Activated T-helper 1 cell treated with anti-CD3 and anti-CD28 coated beads, Interleukin-12 subunit alpha, Interleukin-12 subunit beta, Interleukin-2, Interleukin-4 antibody, amounts not matched to agents 30 ng/mL and 10 ng/mL and 1 ng/mL, durations not matched to agents 14 hours and 24 hours and 36 hours (primary cell): ENCODE data around the gene VEZF1. TPM values are rescaled to one million over a fixed set of nuclear protein-coding genes. Genes with fewer than 3 reads are reported as not detected.
"Not testable (repeated sequence)": the region's sequence is repeated elsewhere in the genome, so short reads cannot be mapped to it uniquely, and the experiment has no call there.

Source experiments
- DNase-seq: peaks from one replicate; pipeline ENCODE4 v3.0.0; 2021; ENCODE audit warnings: low spot score
- H3K27ac Mint-ChIP-seq: one replicate; pipeline ENCODE4 v1.8.0; 2021; ENCODE audit warnings: mild to moderate bottlenecking, mixed read lengths
- H3K27me3 Mint-ChIP-seq: one replicate; pipeline ENCODE4 v1.8.0; 2022; ENCODE audit warnings: mild to moderate bottlenecking, moderate library complexity, mixed read lengths; ENCODE audit not compliant: insufficient read depth
- H3K36me3 Mint-ChIP-seq: one replicate; pipeline ENCODE4 v1.8.0; 2021; ENCODE audit warnings: low read depth, mixed read lengths
- H3K4me1 Mint-ChIP-seq: one replicate; pipeline ENCODE4 v1.8.0; 2021; ENCODE audit warnings: low read depth, mixed read lengths
- H3K4me3 Mint-ChIP-seq: one replicate; pipeline ENCODE4 v1.8.0; 2021; ENCODE audit warnings: mild to moderate bottlenecking, moderate library complexity, mixed read lengths
- H3K9me3 Mint-ChIP-seq: one replicate; pipeline ENCODE4 v1.8.0; 2021; ENCODE audit warnings: mixed read lengths
- intact Hi-C: fragments of 100-400 bp; cut with micrococcal nuclease; formaldehyde crosslinking; loops from one replicate; pipeline ENCODE4 v1.15.1; 2024
- total RNA-seq: library from RNA; stranded (reverse); gene quantifications from 2 replicates; pipeline ENCODE4 v1.2.3, GENCODE V29; 2022

VEZF1 gene
- total RNA-seq, 1 donor from 2014 or later: 41.2 TPM

GRCh38 chr17:57980522-57980921 lies 7.5 kb downstream of the VEZF1 start:
- H3K9me3 Mint-ChIP-seq: no peaks in the 10 kb centered on the region
- intact Hi-C loops: no loop called here

DNA sequence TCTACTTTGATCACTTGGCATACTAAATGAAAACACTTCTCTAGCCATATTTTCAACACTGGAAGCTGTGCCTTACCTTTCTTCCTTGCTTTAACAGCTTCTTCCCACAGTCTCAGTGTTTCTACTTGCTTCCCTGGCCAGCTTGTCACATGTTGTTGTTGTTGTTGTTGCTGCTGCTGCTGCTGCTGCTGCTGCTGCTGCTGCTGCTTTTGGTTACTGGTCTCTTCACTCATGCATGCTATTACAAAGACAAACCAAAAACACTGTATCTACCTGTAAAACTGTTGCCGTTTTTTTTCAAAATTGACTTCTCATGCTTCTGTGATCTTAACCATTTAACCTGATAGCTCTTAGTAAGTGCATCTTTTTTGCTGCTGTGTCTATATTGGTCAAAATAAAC lies 9.0 kb downstream of the VEZF1 start:
- H3K36me3 Mint-ChIP-seq: peaks cover 65% of the 10 kb centered on the region
- intact Hi-C loops: no loop called here
- H3K4me3 Mint-ChIP-seq: no peak overlapping the region
- no peak overlapping the region for H3K27ac Mint-ChIP-seq
- no peak for DNase-seq
- H3K4me1 Mint-ChIP-seq: peaks cover 33% of the 10 kb centered on the region
- H3K27me3 Mint-ChIP-seq: no peaks in the 10 kb centered on the region
- no peaks in the 10 kb centered on the region for H3K9me3 Mint-ChIP-seq

More at GRCh38 chr17:57980522-57980921, 7.5 kb downstream of the VEZF1 start:
- H3K27me3 Mint-ChIP-seq: no peaks in the 10 kb centered on the region
- DNase-seq: no peak
- peaks cover 48% of the 10 kb centered on the region for H3K4me1 Mint-ChIP-seq
- peaks cover 59% of the 10 kb centered on the region for H3K36me3 Mint-ChIP-seq
- H3K27ac Mint-ChIP-seq: no peak overlapping the region
- no peak overlapping the region for H3K4me3 Mint-ChIP-seq

DNA sequence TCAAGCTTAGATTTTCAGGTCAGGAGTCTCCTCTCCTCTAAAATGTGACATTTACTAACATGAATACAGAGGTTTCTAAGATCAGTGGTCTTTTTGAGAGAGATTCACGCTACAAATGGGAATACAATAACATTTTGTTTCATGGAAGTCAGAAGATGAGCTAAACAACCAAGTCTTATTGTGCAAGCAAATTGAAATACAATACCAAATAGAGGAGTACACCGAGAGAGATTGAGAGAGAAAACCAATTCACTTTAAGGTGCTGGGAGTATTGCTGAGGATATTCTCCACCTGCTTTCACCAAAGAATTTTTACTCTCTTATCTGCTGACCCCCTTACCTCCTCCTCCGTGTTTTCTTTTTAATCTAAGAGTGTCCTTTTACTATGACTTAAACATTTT lies 11.5 kb downstream of the VEZF1 start:
- Mint-ChIP-seq H3K27me3 (no peaks in the 10 kb centered on the region), H3K4me3 (no peak overlapping the region)

DNA sequence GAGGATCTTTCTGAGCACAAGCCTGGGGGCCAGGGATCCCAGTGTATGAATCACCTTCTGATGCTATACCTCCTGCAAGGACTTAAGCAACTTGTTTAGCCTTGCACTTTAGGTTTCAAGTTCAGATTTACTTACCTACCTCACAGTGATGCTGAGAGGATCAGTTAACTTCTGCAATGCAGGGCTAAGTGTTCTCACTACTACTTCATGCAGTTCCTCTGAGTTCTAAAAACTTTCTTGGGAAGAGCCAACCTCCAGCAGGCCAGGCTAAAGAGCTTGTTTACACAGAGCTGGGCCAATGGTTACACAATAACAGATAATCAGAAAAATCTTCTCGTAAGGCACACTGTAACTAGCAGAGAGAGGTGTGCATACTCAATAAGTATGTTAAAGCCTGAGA lies 13.0 kb downstream of the VEZF1 start:
- Mint-ChIP-seq H3K4me1 (no peaks in the 10 kb centered on the region), H3K27ac (no peak overlapping the region), H3K4me3 (no peak overlapping the region), H3K36me3 (peaks cover 38% of the 10 kb centered on the region), H3K27me3 (no peaks in the 10 kb centered on the region), H3K9me3 (no peaks in the 10 kb centered on the region)
- intact Hi-C loops: no loop called here
- no peak for DNase-seq

More for the DNA sequence above, 11.5 kb downstream of the VEZF1 start:
- Mint-ChIP-seq H3K9me3 (no peaks in the 10 kb centered on the region), H3K36me3 (peaks cover 51% of the 10 kb centered on the region), H3K27ac (no peak overlapping the region), H3K4me1 (peaks cover 13% of the 10 kb centered on the region)
- intact Hi-C loops: no loop called here
- DNase-seq: no peak

DNA sequence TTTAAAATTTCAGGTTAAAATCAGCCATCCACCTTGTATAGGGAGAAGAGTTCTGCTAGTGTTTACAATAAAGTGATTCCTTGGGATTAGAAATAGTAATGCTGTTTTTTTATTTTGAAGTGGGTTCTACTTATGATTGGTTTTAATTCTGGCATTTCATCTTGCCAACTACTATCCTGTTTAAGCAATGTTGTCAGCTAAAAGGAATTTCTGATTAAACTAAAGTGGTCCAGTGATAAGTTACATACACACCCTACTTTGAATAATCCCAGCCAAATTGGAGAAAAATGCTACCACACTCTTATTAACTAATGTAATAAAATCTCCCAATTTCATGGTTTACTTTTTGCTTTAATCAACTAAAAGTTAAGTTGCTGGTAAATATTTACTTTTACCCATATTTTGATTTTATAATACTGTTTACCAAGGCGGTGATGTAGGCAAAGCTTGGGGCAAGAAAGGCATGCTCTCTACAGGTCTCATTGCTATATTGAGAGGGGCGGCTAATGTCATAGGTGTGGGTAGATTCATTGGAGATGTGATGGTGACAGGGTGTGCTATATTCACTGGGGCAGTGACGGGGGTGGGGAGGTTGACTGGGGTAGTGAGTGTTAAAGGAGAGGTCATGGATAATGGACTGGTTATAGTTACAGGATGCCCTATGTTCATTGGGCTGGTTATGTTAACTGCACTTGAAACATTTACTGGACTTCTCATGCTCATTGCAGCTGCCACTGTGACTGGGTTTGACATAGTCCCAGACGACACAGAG lies 13.8 kb downstream of the VEZF1 start:
- H3K4me1 Mint-ChIP-seq, intact Hi-C loops, H3K27ac Mint-ChIP-seq, H3K9me3 Mint-ChIP-seq, DNase-seq, H3K27me3 Mint-ChIP-seq, H3K4me3 Mint-ChIP-seq: not testable (repeated sequence)
- H3K36me3 Mint-ChIP-seq: peaks cover 35% of the 10 kb centered on the region

- Mint-ChIP-seq H3K36me3 (peaks cover 22% of the 10 kb centered on the region), H3K9me3 (no peaks in the 10 kb centered on the region), H3K4me1 (no peaks in the 10 kb centered on the region), H3K27ac (no peak overlapping the region), H3K4me3 (no peak overlapping the region), H3K27me3 (peaks cover 2% of the 10 kb centered on the region)
- intact Hi-C loops: no loop called here
- DNase-seq: no peak
Observed at GRCh38 chr17:57972151-57972550, 15.9 kb downstream of the VEZF1 start.

DNA sequence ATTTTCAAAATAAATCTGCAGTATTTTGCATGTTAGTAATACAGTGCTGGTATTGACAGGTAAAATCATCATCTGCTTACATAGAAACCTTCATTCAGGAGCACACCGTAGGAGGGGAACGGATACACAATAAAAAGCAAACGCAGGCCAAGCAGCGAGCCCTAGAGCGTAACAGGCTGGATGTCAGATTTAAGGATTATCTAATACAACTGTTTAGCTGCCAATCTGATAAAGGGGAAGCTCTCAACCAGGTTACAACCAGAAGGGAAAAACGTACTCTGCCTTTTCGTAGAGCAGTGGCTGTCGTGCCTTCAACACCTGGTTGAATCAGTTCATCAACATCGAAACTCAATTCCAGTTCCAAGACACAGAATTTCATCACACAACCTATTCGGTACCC lies 16.5 kb downstream of the VEZF1 start:
- H3K9me3 Mint-ChIP-seq: no peaks in the 10 kb centered on the region
- peaks cover 17% of the 10 kb centered on the region for H3K36me3 Mint-ChIP-seq
- no peak overlapping the region for H3K27ac Mint-ChIP-seq
- DNase-seq: no peak
- no peak overlapping the region for H3K4me3 Mint-ChIP-seq
- intact Hi-C loops: no loop called here
- peaks cover 2% of the 10 kb centered on the region for H3K27me3 Mint-ChIP-seq
- H3K4me1 Mint-ChIP-seq: no peaks in the 10 kb centered on the region

DNA sequence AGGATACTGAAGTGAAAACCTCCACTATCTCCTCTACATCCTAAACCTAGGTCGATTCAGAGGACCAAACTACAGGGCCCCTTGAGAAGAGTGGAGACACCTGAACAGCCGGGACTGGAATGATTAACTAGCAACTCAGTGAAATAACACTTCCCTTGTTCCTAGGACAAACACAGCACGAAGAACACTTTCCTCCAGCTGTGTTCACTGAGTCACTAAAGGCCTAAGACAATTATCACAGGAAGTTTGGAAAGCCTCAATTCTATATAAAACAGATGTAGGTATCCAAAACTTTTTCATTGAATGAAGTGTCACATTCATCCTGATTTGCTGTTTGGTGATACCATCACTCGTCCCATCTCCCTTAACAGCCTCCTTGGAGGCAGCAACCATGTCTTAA lies 17.3 kb downstream of the VEZF1 start:
- no peak overlapping the region for H3K27ac Mint-ChIP-seq
- no peaks in the 10 kb centered on the region for H3K9me3 Mint-ChIP-seq
- intact Hi-C loops: no loop called here
- H3K4me1 Mint-ChIP-seq: no peaks in the 10 kb centered on the region
- H3K27me3 Mint-ChIP-seq: peaks cover 2% of the 10 kb centered on the region
- peaks cover 11% of the 10 kb centered on the region for H3K36me3 Mint-ChIP-seq
- no peak overlapping the region for H3K4me3 Mint-ChIP-seq
- DNase-seq: no peak

DNA sequence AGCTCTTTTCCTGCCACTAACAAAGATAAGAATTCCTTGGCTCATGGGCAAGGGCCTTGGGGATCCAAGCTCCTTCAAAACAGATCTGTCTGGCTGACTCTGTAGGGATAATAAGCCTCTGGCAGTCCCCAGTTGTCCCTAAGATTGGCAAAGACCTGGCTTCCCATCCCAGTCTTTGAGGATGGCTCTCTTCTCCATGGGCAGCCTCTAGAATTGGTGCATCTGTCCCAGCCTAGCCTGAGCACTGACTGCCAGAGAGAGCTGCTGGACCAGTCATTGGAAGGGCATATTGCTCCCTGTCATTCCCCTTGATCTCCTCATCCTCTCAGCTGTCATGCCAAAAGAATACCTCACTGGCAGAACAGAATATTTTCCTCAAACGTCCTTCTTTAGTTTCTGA lies 19.6 kb downstream of the VEZF1 start:
- Mint-ChIP-seq H3K27me3 (peaks cover 7% of the 10 kb centered on the region), H3K36me3 (peaks cover 3% of the 10 kb centered on the region), H3K4me1 (no peaks in the 10 kb centered on the region), H3K4me3 (no peak overlapping the region), H3K27ac (no peak overlapping the region), H3K9me3 (no peaks in the 10 kb centered on the region)
- intact Hi-C loops: no loop called here
- DNase-seq: no peak

- H3K27me3 Mint-ChIP-seq: peaks cover 15% of the 10 kb centered on the region
- H3K27ac Mint-ChIP-seq: no peak overlapping the region
- intact Hi-C loops: no loop called here
- no peak overlapping the region for H3K4me3 Mint-ChIP-seq
- H3K9me3 Mint-ChIP-seq: no peaks in the 10 kb centered on the region
- no peaks in the 10 kb centered on the region for H3K36me3 Mint-ChIP-seq
- no peak for DNase-seq
- H3K4me1 Mint-ChIP-seq: no peaks in the 10 kb centered on the region
Observed at GRCh38 chr17:57966875-57967274, 21.2 kb downstream of the VEZF1 start.

GRCh38 chr17:57966246-57966645 lies 21.8 kb downstream of the VEZF1 start:
- no peak overlapping the region for H3K27ac Mint-ChIP-seq
- H3K4me3 Mint-ChIP-seq: no peak overlapping the region
- peaks cover 17% of the 10 kb centered on the region for H3K27me3 Mint-ChIP-seq
- no peaks in the 10 kb centered on the region for H3K4me1 Mint-ChIP-seq
- no peaks in the 10 kb centered on the region for H3K36me3 Mint-ChIP-seq
- DNase-seq: no peak
- intact Hi-C loops: no loop called here
- no peaks in the 10 kb centered on the region for H3K9me3 Mint-ChIP-seq

GRCh38 chr17:57965521-57966160 lies 22.4 kb downstream of the VEZF1 start:
- H3K4me3 Mint-ChIP-seq: no peak overlapping the region
- intact Hi-C loops: no loop called here
- H3K27ac Mint-ChIP-seq: no peak overlapping the region
- H3K9me3 Mint-ChIP-seq: no peaks in the 10 kb centered on the region
- peaks cover 21% of the 10 kb centered on the region for H3K27me3 Mint-ChIP-seq
- H3K4me1 Mint-ChIP-seq: no peaks in the 10 kb centered on the region
- no peaks in the 10 kb centered on the region for H3K36me3 Mint-ChIP-seq
- no peak for DNase-seq

GRCh38 chr17:57963149-57963511 lies 24.9 kb downstream of the VEZF1 start:
- Mint-ChIP-seq H3K27ac (no peak overlapping the region), H3K36me3 (no peaks in the 10 kb centered on the region), H3K4me1 (no peaks in the 10 kb centered on the region), H3K4me3 (no peak overlapping the region), H3K27me3 (peaks cover 35% of the 10 kb centered on the region), H3K9me3 (no peaks in the 10 kb centered on the region)
- DNase-seq: no peak
- intact Hi-C loops: no loop called here
